PFSK-1 (cell line): ENCODE measurements around the gene NDEL1.

Experiments used
- POLR2AphosphoS5 ChIP-seq: IDR thresholded peaks from 2 replicates; pipeline ENCODE4 v1.6.1; 2012; ENCODE audit warnings: low read depth, mild to moderate bottlenecking, control low read depth, low read length, moderate library complexity
- SIN3A ChIP-seq: IDR thresholded peaks from 2 replicates; pipeline ENCODE4 v1.6.1; 2012; ENCODE audit warnings: mild to moderate bottlenecking, low read length, moderate library complexity, borderline replicate concordance; ENCODE audit not compliant: insufficient read depth
- TAF1 ChIP-seq: IDR thresholded peaks from 2 replicates; pipeline ENCODE4 v1.6.1; 2012; ENCODE audit warnings: low read length, control low read depth, borderline replicate concordance; ENCODE audit not compliant: insufficient read depth
- TF ChIP-seq, protein P1 (sequence below), 2 experiments: IDR thresholded peaks; 2 replicates each; pipeline versions ENCODE4 v1.6.1 to v1.8.0; 2011 to 2012; ENCODE audit warnings: low read depth in 2 of 2, low read length in 2 of 2, control low read depth in 1 of 2, inconsistent platforms in 1 of 2, mild to moderate bottlenecking in 1 of 2, moderate library complexity in 1 of 2; ENCODE audit not compliant: insufficient read depth in 1 of 2

DNA sequence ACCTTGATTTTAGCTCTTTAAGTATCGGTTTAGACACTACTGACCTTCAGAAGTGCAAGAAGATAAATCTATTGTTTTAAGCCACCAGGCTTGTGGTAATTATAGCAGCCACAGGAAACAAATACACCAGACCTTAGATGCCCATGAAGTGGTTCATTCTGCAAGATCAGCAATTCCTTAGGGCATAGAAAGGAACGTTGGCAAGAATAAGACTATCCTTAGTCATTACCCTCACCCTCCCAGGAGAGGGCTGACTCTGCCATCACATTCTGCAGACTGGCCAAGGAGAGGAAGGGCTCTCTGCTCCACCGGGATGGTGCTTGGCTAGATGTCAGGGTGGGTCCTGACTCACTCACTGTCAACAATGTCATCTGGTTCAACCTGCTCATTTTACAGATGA is 14.1 kb upstream of the NDEL1 start:
- TF ChIP-seq TAF1 (no peak), POLR2AphosphoS5 (no peak), SIN3A (no peak)
- TF ChIP-seq, protein P1, sequence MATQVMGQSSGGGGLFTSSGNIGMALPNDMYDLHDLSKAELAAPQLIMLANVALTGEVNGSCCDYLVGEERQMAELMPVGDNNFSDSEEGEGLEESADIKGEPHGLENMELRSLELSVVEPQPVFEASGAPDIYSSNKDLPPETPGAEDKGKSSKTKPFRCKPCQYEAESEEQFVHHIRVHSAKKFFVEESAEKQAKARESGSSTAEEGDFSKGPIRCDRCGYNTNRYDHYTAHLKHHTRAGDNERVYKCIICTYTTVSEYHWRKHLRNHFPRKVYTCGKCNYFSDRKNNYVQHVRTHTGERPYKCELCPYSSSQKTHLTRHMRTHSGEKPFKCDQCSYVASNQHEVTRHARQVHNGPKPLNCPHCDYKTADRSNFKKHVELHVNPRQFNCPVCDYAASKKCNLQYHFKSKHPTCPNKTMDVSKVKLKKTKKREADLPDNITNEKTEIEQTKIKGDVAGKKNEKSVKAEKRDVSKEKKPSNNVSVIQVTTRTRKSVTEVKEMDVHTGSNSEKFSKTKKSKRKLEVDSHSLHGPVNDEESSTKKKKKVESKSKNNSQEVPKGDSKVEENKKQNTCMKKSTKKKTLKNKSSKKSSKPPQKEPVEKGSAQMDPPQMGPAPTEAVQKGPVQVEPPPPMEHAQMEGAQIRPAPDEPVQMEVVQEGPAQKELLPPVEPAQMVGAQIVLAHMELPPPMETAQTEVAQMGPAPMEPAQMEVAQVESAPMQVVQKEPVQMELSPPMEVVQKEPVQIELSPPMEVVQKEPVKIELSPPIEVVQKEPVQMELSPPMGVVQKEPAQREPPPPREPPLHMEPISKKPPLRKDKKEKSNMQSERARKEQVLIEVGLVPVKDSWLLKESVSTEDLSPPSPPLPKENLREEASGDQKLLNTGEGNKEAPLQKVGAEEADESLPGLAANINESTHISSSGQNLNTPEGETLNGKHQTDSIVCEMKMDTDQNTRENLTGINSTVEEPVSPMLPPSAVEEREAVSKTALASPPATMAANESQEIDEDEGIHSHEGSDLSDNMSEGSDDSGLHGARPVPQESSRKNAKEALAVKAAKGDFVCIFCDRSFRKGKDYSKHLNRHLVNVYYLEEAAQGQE (IDR thresholded peaks at IDR 0.05; ENCODE audit: insufficient read depth in 1 of 2, low read depth in 2 of 2, low read length in 2 of 2) = no peak
